Right lobe of liver (tissue), 4 donors: ENCODE results near the gene GIGYF2.

Experiments
- CTCF ChIP-seq, 4 donors: fragments of 200-600 bp in 3 of 4; fragments of 450-650 bp in 1 of 4; IDR thresholded peaks; one replicate each; pipeline versions ENCODE4 v1.5.1 to v1.8.0; 2016 to 2022; ENCODE audit warnings: antibody characterized with exemption in 4 of 4, mild to moderate bottlenecking in 2 of 4
- POLR2A ChIP-seq: fragments of 450-650 bp; IDR thresholded peaks from one replicate; pipeline ENCODE4 v1.6.1; 2017; ENCODE audit warnings: antibody characterized with exemption, mild to moderate bottlenecking
- donor health status: DM: no; HTN: no; CAD: no.
- donor health status: DM: no; HTN: no; CAD: no.
- donor health status: DM: no; HTN: yes; CAD: no.

- TF ChIP-seq CTCF (IDR thresholded peaks at IDR 0.05) (no peak), POLR2A (no peak)
Measured at GRCh38 chr2:232713505-232713904, 16.4 kb downstream of the GIGYF2 start.
